ENCODE results near the gene CCDC88B.
"Not testable (repeated sequence)": the region's sequence is repeated elsewhere in the genome, so short reads cannot be mapped to it uniquely, and the experiment has no call there.

Gene CCDC88B

GRCh38 chr11:64305691-64306562 lies 34.1 kb upstream of the CCDC88B start:
- peak; percentile 38 for TF ChIP-seq CTCF (conservative IDR thresholded peaks at IDR 0.05; ENCODE audit: low read depth, low read length)
- no peak for DNase-seq (ENCODE audit: low read depth)
- H3K4me3 ChIP-seq (ENCODE audit: low read length) = peak overlapping the region; percentile 73

- no peak for TF ChIP-seq CTCF (conservative IDR thresholded peaks at IDR 0.05; ENCODE audit: low read depth, low read length)
- DNase-seq (ENCODE audit: low read depth) = no peak
- peak overlapping the region; percentile 73 for H3K4me3 ChIP-seq (ENCODE audit: low read length)
These were observed 33.5 kb upstream of the CCDC88B start for GRCh38 chr11:64306563-64306875.

GRCh38 chr11:64306876-64307622 lies 33.0 kb upstream of the CCDC88B start:
- DNase-seq (ENCODE audit: low read depth) = no peak
- H3K4me3 ChIP-seq (ENCODE audit: low read length) = peak overlapping the region; percentile 73
- TF ChIP-seq CTCF (conservative IDR thresholded peaks at IDR 0.05; ENCODE audit: low read depth, low read length) = no peak

GRCh38 chr11:64307795-64308194 lies 32.2 kb upstream of the CCDC88B start:
- not testable (repeated sequence) for H3K4me3 ChIP-seq (ENCODE audit: low read length); DNase-seq (ENCODE audit: low read depth)

GRCh38 chr11:64312947-64313346 lies 27.1 kb upstream of the CCDC88B start:
- no peak for TF ChIP-seq CTCF (conservative IDR thresholded peaks at IDR 0.05; ENCODE audit: low read depth, low read length)
- H3K4me3 ChIP-seq (ENCODE audit: low read length) = no peak overlapping the region
- no peak for DNase-seq (ENCODE audit: low read depth)

- no peak overlapping the region for H3K4me3 ChIP-seq (ENCODE audit: low read length)
- no peak for TF ChIP-seq CTCF (conservative IDR thresholded peaks at IDR 0.05; ENCODE audit: low read depth, low read length)
- DNase-seq (ENCODE audit: low read depth) = no peak
These were observed 26.4 kb upstream of the CCDC88B start for GRCh38 chr11:64313491-64314145.

GRCh38 chr11:64314146-64314804 lies 25.7 kb upstream of the CCDC88B start:
- no peak overlapping the region for H3K4me3 ChIP-seq (ENCODE audit: low read length)
- DNase-seq (ENCODE audit: low read depth) = no peak
- no peak for TF ChIP-seq CTCF (conservative IDR thresholded peaks at IDR 0.05; ENCODE audit: low read depth, low read length)

All from retinal pigment epithelial cell (primary cell).